ENCODE results near the gene EVI5.

Gene EVI5

DNA sequence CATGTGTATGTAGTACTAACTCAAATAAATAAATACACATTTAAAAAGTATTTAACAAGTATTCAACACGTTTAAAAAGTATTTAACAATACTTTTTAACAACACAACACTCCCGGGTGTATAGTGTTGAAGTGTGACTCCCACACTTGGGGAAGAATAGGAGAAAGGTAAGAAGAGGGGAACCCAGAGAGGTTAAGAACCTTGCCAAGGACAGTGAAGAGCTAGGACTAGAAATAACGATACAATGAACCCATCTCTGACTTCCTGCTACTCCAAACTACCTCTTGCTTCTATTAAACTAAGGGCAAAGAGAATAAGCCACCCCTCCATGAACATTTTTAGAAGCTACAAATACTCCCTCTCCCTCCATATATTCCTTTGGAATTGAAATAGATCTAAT is 296.5 kb downstream of the EVI5 start:
- Mint-ChIP-seq H3K9me3 (no peaks in the 10 kb centered on the region), H3K4me3 (peak overlapping the region; percentile 90), H3K36me3 (peaks cover 31% of the 10 kb centered on the region), H3K4me1 (peaks cover 22% of the 10 kb centered on the region), H3K27ac (peak overlapping the region; percentile 46)
- ATAC-seq (no peak), DNase-seq (ENCODE audit: low spot score in 2 of 2) (no peak)

GRCh38 chr1:92487078-92487605 is 297.8 kb downstream of the EVI5 start:
- no peak for DNase-seq (ENCODE audit: low spot score in 2 of 2)
- Mint-ChIP-seq H3K27ac (peak overlapping the region; percentile 93), H3K4me3 (peak overlapping the region; percentile 90), H3K9me3 (no peaks in the 10 kb centered on the region), H3K36me3 (peaks cover 44% of the 10 kb centered on the region), H3K4me1 (peaks cover 31% of the 10 kb centered on the region)
- ATAC-seq, result no peak

DNA sequence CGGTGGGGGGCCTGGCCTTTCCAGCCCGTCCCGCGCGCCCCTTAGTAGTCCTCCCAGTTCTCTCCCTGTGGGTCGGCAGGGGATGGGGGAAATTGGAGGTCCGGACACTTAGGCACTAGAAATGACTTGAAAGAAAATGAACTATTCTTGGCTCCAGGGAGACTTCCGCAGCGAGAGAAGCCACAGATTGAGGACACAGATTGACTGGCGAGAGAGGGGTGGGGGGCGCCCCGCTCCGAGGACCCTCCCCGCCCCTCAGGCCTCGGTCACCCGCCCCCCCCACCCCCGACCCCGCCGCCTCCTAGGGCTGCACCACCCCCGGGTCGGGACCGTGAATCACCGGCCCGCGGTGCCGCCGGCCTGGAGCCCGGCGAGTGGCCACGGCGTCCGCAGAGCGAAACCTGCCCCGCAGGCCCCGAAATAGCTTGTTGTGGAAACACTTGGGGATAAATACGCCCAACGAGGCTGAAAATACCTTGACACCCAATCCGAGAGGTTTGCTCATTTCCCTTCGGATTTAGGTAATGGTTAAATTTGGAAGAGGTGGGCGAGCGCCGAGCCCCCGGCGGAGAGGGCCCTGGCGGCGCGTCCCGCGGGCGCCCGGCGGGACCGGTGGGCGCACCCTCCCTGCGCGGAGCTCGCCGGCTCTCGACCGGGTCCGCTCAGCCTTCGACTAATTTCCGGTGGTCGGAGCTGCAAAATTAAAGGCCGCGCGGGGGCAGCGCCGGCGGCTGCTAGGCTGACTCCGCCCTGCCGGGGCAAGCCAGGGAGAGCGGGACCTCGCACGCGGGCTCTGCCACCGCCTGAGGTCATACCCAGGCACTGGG is 298.4 kb downstream of the EVI5 start, which contains the start of gene GFI1:
TSS of gene GFI1 (minus strand) at position 675 of the 827 bp plus-strand sequence. CDS start 3,438 bp downstream, outside the sequence.
- no peaks in the 10 kb centered on the region for H3K9me3 Mint-ChIP-seq
- peak within 1 kb of the TSS; percentile 93 for H3K27ac Mint-ChIP-seq
- DNase-seq (ENCODE audit: low spot score in 2 of 2) (peak; percentile 70 to 91), ATAC-seq (peak; percentile 72)
- peaks cover 51% of the 10 kb centered on the region for H3K36me3 Mint-ChIP-seq
- peak within 1 kb of the TSS; percentile 90 for H3K4me3 Mint-ChIP-seq
- H3K4me1 Mint-ChIP-seq, result peaks cover 32% of the 10 kb centered on the region

GRCh38 chr1:92485381-92486250 is 299.3 kb downstream of the EVI5 start:
- Mint-ChIP-seq H3K9me3 (no peaks in the 10 kb centered on the region), H3K27ac (peak overlapping the region; percentile 93), H3K4me1 (peaks cover 37% of the 10 kb centered on the region), H3K36me3 (peaks cover 59% of the 10 kb centered on the region), H3K4me3 (peak overlapping the region; percentile 90)
- ATAC-seq (peak; percentile 71), DNase-seq (ENCODE audit: low spot score in 2 of 2) (peak; percentile 80 to 95)

DNA sequence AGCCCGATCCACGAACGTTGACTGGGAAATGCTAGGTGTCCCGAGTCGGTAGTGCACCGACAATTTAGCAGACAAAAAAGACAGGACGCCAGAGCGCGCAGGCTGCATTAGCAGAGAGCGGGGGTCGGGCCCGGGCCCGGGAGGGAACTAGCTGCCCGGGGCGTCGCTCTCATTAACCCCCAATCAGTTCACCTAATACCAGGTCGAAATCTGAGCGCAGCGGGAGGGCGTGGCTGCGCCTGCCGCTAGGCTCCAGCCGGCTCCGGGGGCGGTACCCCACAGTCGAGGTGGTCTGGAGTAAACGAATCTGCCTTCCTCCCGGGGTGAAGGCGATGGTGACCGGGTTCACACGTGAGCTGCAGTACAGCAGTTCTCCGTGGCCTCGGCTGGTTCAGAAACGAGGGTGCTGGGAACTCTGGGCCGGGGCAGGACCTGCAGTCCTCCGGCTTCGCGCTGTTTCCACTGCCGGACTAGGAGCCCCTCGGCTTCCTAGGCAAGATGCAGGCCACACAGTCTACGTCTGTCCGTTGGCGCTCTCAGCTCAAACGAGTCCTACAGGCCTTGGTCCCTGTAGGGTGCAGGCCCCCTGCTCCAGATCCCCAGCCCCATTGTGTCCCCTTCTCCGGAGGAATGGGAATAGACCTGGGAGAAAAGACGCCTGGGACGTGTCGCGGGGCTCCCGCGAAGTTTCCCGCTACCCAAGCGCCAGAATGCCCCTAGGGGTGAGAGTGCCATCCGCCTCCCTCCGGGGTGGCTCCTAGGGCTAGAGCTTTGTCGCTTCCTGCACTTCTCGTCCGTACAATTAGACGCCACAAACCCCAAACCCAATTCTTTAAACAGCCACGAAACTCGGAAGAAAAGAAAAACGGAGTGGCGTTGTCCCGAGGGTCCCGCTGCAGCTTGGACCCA is 300.2 kb downstream of the EVI5 start:
- H3K9me3 Mint-ChIP-seq, result no peaks in the 10 kb centered on the region
- ATAC-seq, result peak; percentile 38
- H3K36me3 Mint-ChIP-seq, result peaks cover 68% of the 10 kb centered on the region
- peak overlapping the region; percentile 90 for H3K4me3 Mint-ChIP-seq
- H3K4me1 Mint-ChIP-seq, result peaks cover 43% of the 10 kb centered on the region
- peak; percentile 53 to 87 for DNase-seq (ENCODE audit: low spot score in 2 of 2)
- peak overlapping the region; percentile 93 for H3K27ac Mint-ChIP-seq

GRCh38 chr1:92483610-92484471 is 301.1 kb downstream of the EVI5 start:
- no peaks in the 10 kb centered on the region for H3K9me3 Mint-ChIP-seq
- H3K27ac Mint-ChIP-seq, result peak overlapping the region; percentile 93
- DNase-seq (ENCODE audit: low spot score in 2 of 2) (peak; percentile 38 to 84), ATAC-seq (peak; percentile 1)
- H3K36me3 Mint-ChIP-seq, result peaks cover 77% of the 10 kb centered on the region
- peak overlapping the region; percentile 90 for H3K4me3 Mint-ChIP-seq
- peaks cover 46% of the 10 kb centered on the region for H3K4me1 Mint-ChIP-seq

DNA sequence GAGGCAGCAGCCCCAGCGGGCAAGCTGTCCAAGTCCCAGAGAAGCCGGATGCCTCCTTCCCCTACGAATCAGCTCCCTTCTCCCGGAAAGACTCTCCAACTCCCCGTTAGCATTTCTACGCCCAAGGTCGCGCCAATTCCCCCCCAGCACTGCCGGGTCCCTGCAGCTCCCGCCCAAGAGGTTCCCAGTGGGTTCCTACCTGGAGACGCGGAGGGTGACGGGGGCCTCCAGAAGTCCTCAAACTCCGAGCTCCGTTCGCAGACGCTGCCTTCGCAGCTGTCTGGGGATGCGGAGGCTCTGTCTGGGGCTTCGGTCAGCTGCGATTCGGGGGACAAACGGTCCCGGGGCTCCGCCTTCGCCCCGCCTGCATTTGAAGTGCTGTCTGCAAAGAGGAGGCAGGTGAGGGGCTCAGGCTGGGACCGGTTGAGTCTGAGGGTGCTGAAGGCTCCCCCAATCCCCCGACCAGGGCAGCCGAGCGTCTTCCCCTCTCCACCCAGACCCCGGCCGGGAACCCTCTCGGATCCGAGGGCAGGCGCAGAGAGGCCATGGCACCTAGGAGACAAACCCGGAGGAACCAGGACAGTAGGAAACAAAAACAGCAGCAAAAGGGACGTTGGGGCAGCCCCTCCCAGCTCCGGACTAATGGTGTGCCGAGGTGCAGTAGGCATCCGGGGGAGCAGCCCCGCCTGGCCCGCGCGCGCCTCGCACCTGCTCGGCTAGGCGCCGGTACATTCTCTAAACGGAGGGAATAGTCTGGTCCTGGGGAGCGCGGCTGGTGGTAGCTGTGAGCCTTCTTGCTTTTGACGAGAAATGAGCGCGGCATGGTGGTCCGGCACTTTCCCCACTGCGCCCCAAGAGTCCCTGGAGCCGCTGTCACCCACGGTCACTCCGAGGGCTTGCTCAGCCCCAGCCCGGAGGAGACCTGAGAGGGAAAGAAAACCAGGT is 302.0 kb downstream of the EVI5 start:
- ATAC-seq (no peak), DNase-seq (ENCODE audit: low spot score in 2 of 2) (no peak)
- peak overlapping the region; percentile 90 for H3K4me3 Mint-ChIP-seq
- peak overlapping the region; percentile 93 for H3K27ac Mint-ChIP-seq
- H3K4me1 Mint-ChIP-seq, result peaks cover 48% of the 10 kb centered on the region
- H3K9me3 Mint-ChIP-seq, result no peaks in the 10 kb centered on the region
- peaks cover 86% of the 10 kb centered on the region for H3K36me3 Mint-ChIP-seq

DNA sequence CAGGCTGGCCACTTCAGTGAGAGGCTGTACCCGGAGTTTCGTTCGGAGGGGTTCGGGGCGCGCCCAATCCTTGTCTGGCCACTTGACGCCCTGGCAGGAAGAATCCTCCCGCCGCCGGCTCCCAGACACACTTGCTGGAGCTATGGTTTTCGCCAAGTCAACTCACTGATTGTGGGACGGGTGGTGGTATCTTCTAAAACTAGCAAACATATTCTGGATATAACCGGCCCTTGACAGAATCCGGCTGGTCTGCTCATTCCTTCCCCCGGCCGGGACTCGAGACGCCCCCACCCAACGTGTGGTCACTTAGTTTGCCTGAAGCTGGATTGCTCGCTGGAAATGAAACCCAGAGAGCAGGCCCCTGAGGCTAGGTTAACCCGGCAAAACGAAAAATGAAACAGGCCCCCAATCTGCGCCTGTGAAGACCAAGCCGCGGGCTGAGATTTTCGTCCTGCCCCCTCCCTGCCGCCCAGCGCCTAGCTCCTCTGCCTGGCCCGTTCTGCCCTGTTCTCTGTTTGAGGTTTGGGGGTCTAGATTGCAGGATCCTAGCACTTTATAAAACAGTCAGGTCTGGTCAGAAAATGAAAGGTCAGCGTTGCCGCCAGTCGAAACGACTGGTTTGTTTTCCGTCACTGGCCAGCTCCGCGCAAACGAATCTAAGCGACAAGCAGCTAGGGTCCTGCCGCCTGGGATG is 302.8 kb downstream of the EVI5 start:
- peak overlapping the region; percentile 93 for H3K27ac Mint-ChIP-seq
- H3K4me1 Mint-ChIP-seq, result peaks cover 50% of the 10 kb centered on the region
- peaks cover 94% of the 10 kb centered on the region for H3K36me3 Mint-ChIP-seq
- H3K9me3 Mint-ChIP-seq, result no peaks in the 10 kb centered on the region
- no peak for ATAC-seq
- peak overlapping the region; percentile 90 for H3K4me3 Mint-ChIP-seq
- DNase-seq (ENCODE audit: low spot score in 2 of 2), result no peak

GRCh38 chr1:92481599-92481925 is 303.3 kb downstream of the EVI5 start:
- Mint-ChIP-seq H3K27ac (peak overlapping the region; percentile 93), H3K36me3 (peaks cover 95% of the 10 kb centered on the region), H3K9me3 (no peaks in the 10 kb centered on the region), H3K4me3 (peak overlapping the region; percentile 90), H3K4me1 (peaks cover 53% of the 10 kb centered on the region)
- ATAC-seq (no peak), DNase-seq (ENCODE audit: low spot score in 2 of 2) (no peak)

- H3K27ac Mint-ChIP-seq, result peak overlapping the region; percentile 93
- H3K4me1 Mint-ChIP-seq, result peaks cover 58% of the 10 kb centered on the region
- H3K36me3 Mint-ChIP-seq, result peaks cover 98% of the 10 kb centered on the region
- ATAC-seq (no peak), DNase-seq (ENCODE audit: low spot score in 2 of 2) (no peak)
- H3K4me3 Mint-ChIP-seq, result peak overlapping the region; percentile 90
- no peaks in the 10 kb centered on the region for H3K9me3 Mint-ChIP-seq
Observed at GRCh38 chr1:92480813-92481598, 303.9 kb downstream of the EVI5 start.

DNA sequence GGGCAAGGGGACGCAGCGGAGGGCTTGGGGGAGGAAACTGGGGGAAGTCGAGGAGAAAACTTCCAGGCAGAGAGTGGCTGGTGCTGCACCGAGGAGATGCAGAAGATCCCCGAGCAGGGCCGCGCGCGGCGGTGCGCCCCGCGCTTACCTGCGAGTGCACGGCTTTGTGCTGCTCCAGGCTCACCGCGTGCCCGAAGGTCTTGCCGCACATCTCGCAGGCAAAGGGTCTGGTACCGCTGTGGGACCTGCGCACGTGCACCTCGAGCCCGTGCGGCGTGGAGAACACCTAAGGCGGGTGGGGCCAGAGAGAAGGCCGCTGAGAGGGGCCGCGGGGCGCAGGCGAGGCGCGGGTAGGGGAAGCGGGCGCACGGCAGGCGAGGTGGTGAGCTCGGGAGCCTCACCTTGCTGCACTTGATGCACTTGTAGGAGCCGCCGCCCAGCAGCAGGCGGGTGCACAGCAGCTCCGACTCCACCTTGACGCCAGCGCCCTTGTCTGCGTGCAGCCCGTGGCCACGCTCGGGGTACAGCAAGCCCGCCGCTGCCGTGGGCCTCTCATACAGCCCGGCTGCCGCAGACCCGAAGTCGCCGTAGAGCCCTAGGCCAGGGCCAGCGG is 304.6 kb downstream of the EVI5 start:
- no peaks in the 10 kb centered on the region for H3K9me3 Mint-ChIP-seq
- peak overlapping the region; percentile 68 for H3K27ac Mint-ChIP-seq
- ATAC-seq (no peak), DNase-seq (ENCODE audit: low spot score in 2 of 2) (no peak)
- H3K36me3 Mint-ChIP-seq, result peaks cover 100% of the 10 kb centered on the region
- peaks cover 63% of the 10 kb centered on the region for H3K4me1 Mint-ChIP-seq
- H3K4me3 Mint-ChIP-seq, result peak overlapping the region; percentile 90

DNA sequence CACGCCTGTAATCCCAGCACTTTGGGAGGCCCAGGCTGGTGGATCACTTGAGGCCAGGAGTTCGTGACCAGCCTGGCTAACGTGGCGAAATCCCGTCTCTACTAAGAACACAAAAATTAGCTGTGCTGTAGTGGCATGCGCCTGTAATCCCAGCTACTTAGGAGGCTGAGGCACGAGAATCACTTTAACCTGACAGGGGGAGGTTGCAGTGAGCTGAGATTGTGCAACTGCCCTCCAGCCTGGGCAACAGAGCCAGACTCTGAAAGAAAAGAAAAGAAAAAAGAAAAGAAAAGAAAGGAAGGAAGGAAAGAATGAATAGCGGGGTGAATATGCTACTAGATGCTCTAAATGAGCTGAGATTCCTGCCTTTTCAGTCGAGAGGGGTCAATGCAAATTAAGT is 305.3 kb downstream of the EVI5 start:
- peaks cover 100% of the 10 kb centered on the region for H3K36me3 Mint-ChIP-seq
- H3K27ac Mint-ChIP-seq, result peak overlapping the region; percentile 68
- DNase-seq (ENCODE audit: low spot score in 2 of 2) (no peak), ATAC-seq (no peak)
- no peaks in the 10 kb centered on the region for H3K9me3 Mint-ChIP-seq
- H3K4me1 Mint-ChIP-seq, result peaks cover 70% of the 10 kb centered on the region
- peak overlapping the region; percentile 46 for H3K4me3 Mint-ChIP-seq

Measured in stimulated activated effector memory CD8-positive, alpha-beta T cell treated with anti-CD3 and anti-CD28 coated beads, Interleukin-12 subunit alpha, Interleukin-12 subunit beta, amount 100 ng/mL, for 72 hours (primary cell).